HepG2 (cell line): Measurements from ENCODE around the gene STPG2. TPM values are rescaled to one million over a fixed set of nuclear protein-coding genes. Genes with fewer than 3 reads are reported as not detected.

Experiments used
- ATAC-seq: fragments of 200-7000 bp; cut with Tn5 transposase; 3 replicates; pipeline ENCODE4 v1.9.1; 2020; ENCODE audit warnings: mild to moderate bottlenecking, moderate library complexity
- BruUV-seq: library from RNA; stranded (reverse); fragments of 400-500 nt; replicated peaks from 2 replicates; lab custom pipeline; 2021; lab: Mats Ljungman, UMichigan
- CTCF ChIA-PET: fragments of 300-600 bp; formaldehyde crosslinking; extraction: SDS; loops from one replicate; lab custom pipeline; 2021; ENCODE audit warnings: low total read pairs, inconsistent platforms, low intra/inter-chr PET ratio; lab: Yijun Ruan, JAX
- POLR2A ChIA-PET: fragments of 350-600 bp; sonication (Branson Sonifier 250); formaldehyde crosslinking; loops from one replicate; lab custom pipeline; 2020; ENCODE audit warnings: antibody characterized with exemption, inconsistent platforms; lab: Yijun Ruan, JAX
- DNase-seq: peaks from one replicate; pipeline ENCODE4 v3.0.0-alpha.2; 2015; ENCODE audit warnings: low spot score
- FAIRE-seq: peaks from 3 replicates; lab custom pipeline; 2011; peaks lifted over from hg19 to GRCh38; lab: Jason Lieb, UNC
- H2AFZ ChIP-seq: one replicate; pipeline ENCODE4 v1.6.1; 2011; ENCODE audit warnings: low read length, inconsistent platforms
- H3K27ac ChIP-seq: fragments of 300-600 bp; 3 replicates; pipeline ENCODE4 v1.8.0; 2011; ENCODE audit warnings: mixed run types, mild to moderate bottlenecking, mixed read lengths, low read length, inconsistent platforms; ENCODE audit not compliant: insufficient read depth; ENCODE audit errors: extremely low read length
- H3K27me3 ChIP-seq, 2 experiments: fragments of 200-600 bp in 1 of 2; 2 replicates in 1 of 2; 3 replicates in 1 of 2; pipeline versions ENCODE4 v1.6.0 to v1.8.0; 2011; ENCODE audit warnings: low read length in 2 of 2, mild to moderate bottlenecking in 2 of 2, moderate library complexity in 2 of 2, inconsistent platforms in 1 of 2; ENCODE audit not compliant: insufficient read depth in 2 of 2, control insufficient read depth in 1 of 2
- H3K36me3 ChIP-seq, 2 experiments: fragments of 200-600 bp in 1 of 2; replicated peaks in 1 of 2; 2 replicates in 1 of 2; 3 replicates in 1 of 2; pipeline versions ENCODE4 v1.5.1 to v1.8.0; 2011; ENCODE audit warnings: low read length in 2 of 2, inconsistent platforms in 1 of 2; ENCODE audit not compliant: insufficient read depth in 2 of 2, control insufficient read depth in 1 of 2
- H3K4me1 ChIP-seq: 2 replicates; pipeline ENCODE4 v1.5.1; 2012; ENCODE audit warnings: low read length, inconsistent platforms; ENCODE audit not compliant: insufficient read depth
- H3K4me2 ChIP-seq: 2 replicates; pipeline ENCODE4 v1.6.0; 2011; ENCODE audit warnings: low read depth, low read length, inconsistent platforms
- H3K4me3 ChIP-seq, 3 experiments: fragments of 200-600 bp in 1 of 3; sonication (generic), shearing (Covaris generic) in 1 of 3; replicated peaks in 1 of 3; 2 replicates each; pipeline ENCODE4 v1.5.1; 2011 to 2016; ENCODE audit warnings: low read length in 3 of 3, inconsistent platforms in 2 of 3, low read depth in 2 of 3, mild to moderate bottlenecking in 2 of 3, control low read depth in 1 of 3, mixed read lengths in 1 of 3; ENCODE audit not compliant: insufficient read depth in 1 of 3
- H3K79me2 ChIP-seq: one replicate; pipeline ENCODE4 v1.6.1; 2011; ENCODE audit warnings: low read length, inconsistent platforms; ENCODE audit not compliant: insufficient read depth
- H3K9ac ChIP-seq: 2 replicates; pipeline ENCODE4 v1.6.0; 2011; ENCODE audit warnings: mild to moderate bottlenecking, low read depth, low read length, inconsistent platforms; ENCODE audit not compliant: insufficient read depth
- H3K9me3 ChIP-seq: 2 replicates; pipeline ENCODE4 v1.5.1; 2012; ENCODE audit warnings: mild to moderate bottlenecking, low read length
- H4K20me1 ChIP-seq: 2 replicates; pipeline ENCODE4 v1.6.0; 2011; ENCODE audit warnings: inconsistent platforms, mild to moderate bottlenecking, low read length, moderate library complexity; ENCODE audit not compliant: insufficient read depth
- RFX5 ChIP-seq: IDR thresholded peaks from 2 replicates; pipeline ENCODE4 v1.6.1; 2011; ENCODE audit warnings: low read depth, low read length, improper control_type of control experiment
- ZFP36L2 ChIP-seq: sonication (generic); formaldehyde crosslinking; IDR thresholded peaks from 2 replicates; pipeline ENCODE4 v1.4.0; 2020; ENCODE audit warnings: missing genetic modification reagents
- ZFYVE20 ChIP-seq: sonication (generic); formaldehyde crosslinking; IDR thresholded peaks from 2 replicates; pipeline ENCODE4 v1.8.0; 2023; ENCODE audit warnings: low read depth, mild to moderate bottlenecking, moderate library complexity, missing genetic modification reagents, borderline replicate concordance
- WGBS: methylation state at CpG from one replicate; pipeline ENCODE4 v1.1.6; 2017; ENCODE audit warnings: low lambda C conversion rate; 5-methylcytosine and 5-hydroxymethylcytosine counted together
- in situ Hi-C: cut with HindIII; loops from 2 replicates; pipeline ENCODE4 v1.10.0; 2017; ENCODE audit warnings: low pct_unique_long_range_greater_than_20kb; ENCODE audit not compliant: extremely low pct_ligation_motif_present
- intact Hi-C: fragments of 100-400 bp; cut with micrococcal nuclease; formaldehyde crosslinking; loops from one replicate; pipeline ENCODE4 v1.10.0; 2022; ENCODE audit not compliant: unreplicated experiment
- polyA plus RNA-seq, 8 experiments: library from polyadenylated mRNA; depleted of rRNA in 3 of 8; stranded (reverse) in 7 of 8; unstranded in 1 of 8; fragments of >200 nt; fragmentation: Illumina TruSeq in 4 of 8; extraction: Trizol in 4 of 8; gene quantifications; 2 replicates each; pipeline versions ENCODE4 v1.2.1 to v1.2.3, GENCODE V29; 2011 to 2016; ENCODE audit warnings: low read depth in 4 of 8, missing spikeins in 1 of 8, mixed read lengths in 1 of 8; ENCODE audit not compliant: insufficient read depth in 1 of 8
- total RNA-seq, 5 experiments: library from RNA; depleted of rRNA; stranded (reverse); fragments of >200 nt; fragmentation: Illumina TruSeq; extraction: Trizol; gene quantifications; 2 replicates each; pipeline ENCODE4 v1.2.3, GENCODE V29; 2016; ENCODE audit warnings: low read depth in 1 of 5
- TF ChIP-seq, protein P1 (sequence below): sonication (generic); formaldehyde crosslinking; IDR thresholded peaks from 2 replicates; pipeline ENCODE4 v1.4.0; 2020; ENCODE audit warnings: missing genetic modification reagents
- TF ChIP-seq, protein P2 (sequence below): sonication (generic); formaldehyde crosslinking; IDR thresholded peaks from 2 replicates; pipeline ENCODE4 v1.4.0; 2020; ENCODE audit warnings: missing genetic modification reagents

STPG2 gene
- total and polyA plus RNA-seq, 2 of the 13 experiments (the other 11 are each of a cell fraction or from before 2014, with no cell fraction given): 0.07 TPM; not detected in 1

DNA sequence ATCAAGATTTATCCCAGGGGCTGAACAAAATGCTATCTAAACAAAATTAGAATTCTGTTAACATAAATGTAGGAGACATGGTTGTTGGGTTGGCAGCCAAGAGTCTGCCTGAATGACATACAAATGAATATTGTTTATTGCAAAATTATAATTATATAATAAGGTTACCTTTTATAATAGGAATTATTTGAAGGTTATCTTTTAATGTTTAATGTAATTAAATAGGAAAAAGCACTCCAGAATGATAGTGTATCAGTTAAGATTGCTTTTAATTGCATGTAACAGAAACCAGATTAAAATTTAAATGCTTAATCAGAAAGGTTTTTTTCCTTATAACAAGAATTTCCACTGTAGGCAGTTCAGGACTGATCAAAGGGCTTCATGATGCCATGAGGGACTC is 42.0 kb upstream of the STPG2 start (continued):
- TF ChIP-seq, protein P1, sequence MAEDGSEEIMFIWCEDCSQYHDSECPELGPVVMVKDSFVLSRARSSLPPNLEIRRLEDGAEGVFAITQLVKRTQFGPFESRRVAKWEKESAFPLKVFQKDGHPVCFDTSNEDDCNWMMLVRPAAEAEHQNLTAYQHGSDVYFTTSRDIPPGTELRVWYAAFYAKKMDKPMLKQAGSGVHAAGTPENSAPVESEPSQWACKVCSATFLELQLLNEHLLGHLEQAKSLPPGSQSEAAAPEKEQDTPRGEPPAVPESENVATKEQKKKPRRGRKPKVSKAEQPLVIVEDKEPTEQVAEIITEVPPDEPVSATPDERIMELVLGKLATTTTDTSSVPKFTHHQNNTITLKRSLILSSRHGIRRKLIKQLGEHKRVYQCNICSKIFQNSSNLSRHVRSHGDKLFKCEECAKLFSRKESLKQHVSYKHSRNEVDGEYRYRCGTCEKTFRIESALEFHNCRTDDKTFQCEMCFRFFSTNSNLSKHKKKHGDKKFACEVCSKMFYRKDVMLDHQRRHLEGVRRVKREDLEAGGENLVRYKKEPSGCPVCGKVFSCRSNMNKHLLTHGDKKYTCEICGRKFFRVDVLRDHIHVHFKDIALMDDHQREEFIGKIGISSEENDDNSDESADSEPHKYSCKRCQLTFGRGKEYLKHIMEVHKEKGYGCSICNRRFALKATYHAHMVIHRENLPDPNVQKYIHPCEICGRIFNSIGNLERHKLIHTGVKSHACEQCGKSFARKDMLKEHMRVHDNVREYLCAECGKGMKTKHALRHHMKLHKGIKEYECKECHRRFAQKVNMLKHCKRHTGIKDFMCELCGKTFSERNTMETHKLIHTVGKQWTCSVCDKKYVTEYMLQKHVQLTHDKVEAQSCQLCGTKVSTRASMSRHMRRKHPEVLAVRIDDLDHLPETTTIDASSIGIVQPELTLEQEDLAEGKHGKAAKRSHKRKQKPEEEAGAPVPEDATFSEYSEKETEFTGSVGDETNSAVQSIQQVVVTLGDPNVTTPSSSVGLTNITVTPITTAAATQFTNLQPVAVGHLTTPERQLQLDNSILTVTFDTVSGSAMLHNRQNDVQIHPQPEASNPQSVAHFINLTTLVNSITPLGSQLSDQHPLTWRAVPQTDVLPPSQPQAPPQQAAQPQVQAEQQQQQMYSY (CRISPR knock-in tag): no peak
- TF ChIP-seq, protein P2, sequence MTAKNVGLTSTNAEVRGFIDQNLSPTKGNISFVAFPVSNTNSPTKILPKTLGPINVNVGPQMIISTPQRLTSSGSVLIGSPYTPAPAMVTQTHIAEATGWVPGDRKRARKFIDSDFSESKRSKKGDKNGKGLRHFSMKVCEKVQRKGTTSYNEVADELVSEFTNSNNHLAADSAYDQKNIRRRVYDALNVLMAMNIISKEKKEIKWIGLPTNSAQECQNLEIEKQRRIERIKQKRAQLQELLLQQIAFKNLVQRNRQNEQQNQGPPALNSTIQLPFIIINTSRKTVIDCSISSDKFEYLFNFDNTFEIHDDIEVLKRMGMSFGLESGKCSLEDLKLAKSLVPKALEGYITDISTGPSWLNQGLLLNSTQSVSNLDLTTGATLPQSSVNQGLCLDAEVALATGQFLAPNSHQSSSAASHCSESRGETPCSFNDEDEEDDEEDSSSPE: no peak
- TF ChIP-seq ZFP36L2 (CRISPR knock-in tag): no peak

DNA sequence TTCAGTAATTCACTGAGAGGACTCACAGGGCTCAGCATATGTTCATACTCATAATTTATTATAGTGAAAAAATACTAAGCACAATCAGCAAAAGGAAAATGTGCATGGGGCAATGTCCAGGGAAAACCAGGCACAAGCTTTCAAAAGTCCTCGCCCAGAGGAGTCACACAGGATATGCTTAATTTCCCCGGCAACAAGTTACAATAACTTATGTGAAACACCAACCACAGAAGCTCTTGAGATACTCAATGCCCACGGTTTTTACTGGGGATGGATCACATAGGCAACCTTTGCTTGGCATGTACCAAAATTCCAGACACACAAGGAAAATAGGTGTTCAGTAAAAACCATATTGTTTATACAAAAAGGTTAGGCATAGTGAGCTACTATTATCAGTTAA is 38.5 kb upstream of the STPG2 start:
- H3K27ac ChIP-seq: no peak overlapping the region
- no peaks in the 10 kb centered on the region for H4K20me1 ChIP-seq
- FAIRE-seq (no peak), DNase-seq (no peak), ATAC-seq (no peak)
- ChIA-PET CTCF (no interaction called here), POLR2A (no interaction called here)
- H2AFZ ChIP-seq: no peak overlapping the region
- 22% methylated on average over 3 of the region's 3 CpGs for WGBS
- H3K79me2 ChIP-seq: no peaks in the 10 kb centered on the region
- no peaks in the 10 kb centered on the region for H3K9me3 ChIP-seq
- H3K36me3 ChIP-seq: no peaks in the 10 kb centered on the region
- no peak overlapping the region for H3K4me3 ChIP-seq
- no peaks in the 10 kb centered on the region for H3K4me1 ChIP-seq
- H3K4me2 ChIP-seq: no peak overlapping the region
- H3K9ac ChIP-seq: no peak overlapping the region
- no peak for TF ChIP-seq ZFYVE20
- TF ChIP-seq RFX5: peak; percentile 92
- in situ Hi-C loops: no loop called here
- H3K27me3 ChIP-seq: no peaks in the 10 kb centered on the region
- no TSS peak for BruUV-seq
- intact Hi-C loops: no loop called here
